ENCODE data around the gene GALNT14.

The GALNT14 gene

DNA sequence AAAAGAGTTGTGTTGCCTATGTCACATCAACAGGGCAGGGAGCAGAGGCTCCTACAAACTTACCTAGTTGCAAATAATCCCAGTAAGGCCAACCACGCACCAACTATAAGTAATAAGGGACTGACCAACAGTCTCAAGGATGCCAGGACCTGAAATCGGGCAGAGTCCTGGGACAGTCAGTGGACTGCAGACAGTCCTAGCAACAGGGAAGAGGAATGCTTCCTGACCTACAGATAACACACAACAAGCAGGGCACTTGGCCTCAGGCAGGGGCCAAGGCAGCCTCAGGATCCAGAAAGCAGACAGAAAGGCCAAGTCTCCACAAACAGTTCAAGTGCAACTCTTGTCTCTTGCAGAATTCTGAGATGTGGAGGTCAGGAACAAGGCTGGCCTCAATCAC lies 56.2 kb downstream of the GALNT14 start:
- TF ChIP-seq ZNF341 (tag by site-specific recombination; IDR thresholded peaks at IDR 0.05; ENCODE audit: low read depth) (no peak), ZNF548 (tag by site-specific recombination; IDR thresholded peaks at IDR 0.05) (no peak), SETDB1 (IDR thresholded peaks at IDR 0.05; ENCODE audit: insufficient read length, low read length) (no peak), ZNF571 (tag by site-specific recombination; IDR thresholded peaks at IDR 0.05) (no peak), ZNF184 (tag by site-specific recombination; IDR thresholded peaks at IDR 0.05) (no peak), KLF1 (tag by site-specific recombination; IDR thresholded peaks at IDR 0.05) (no peak), ZBTB8A (tag by site-specific recombination; IDR thresholded peaks at IDR 0.05) (no peak), ZNF514 (tag by site-specific recombination; IDR thresholded peaks at IDR 0.05) (no peak), ZNF404 (tag by site-specific recombination; IDR thresholded peaks at IDR 0.05) (no peak), YY2 (tag by site-specific recombination; IDR thresholded peaks at IDR 0.05) (no peak), ZNF530 (tag by site-specific recombination; IDR thresholded peaks at IDR 0.05; ENCODE audit: low read depth) (no peak), ZNF677 (tag by site-specific recombination; IDR thresholded peaks at IDR 0.05) (no peak), IKZF3 (tag by site-specific recombination; IDR thresholded peaks at IDR 0.05) (no peak)
- TF ChIP-seq, protein P1, sequence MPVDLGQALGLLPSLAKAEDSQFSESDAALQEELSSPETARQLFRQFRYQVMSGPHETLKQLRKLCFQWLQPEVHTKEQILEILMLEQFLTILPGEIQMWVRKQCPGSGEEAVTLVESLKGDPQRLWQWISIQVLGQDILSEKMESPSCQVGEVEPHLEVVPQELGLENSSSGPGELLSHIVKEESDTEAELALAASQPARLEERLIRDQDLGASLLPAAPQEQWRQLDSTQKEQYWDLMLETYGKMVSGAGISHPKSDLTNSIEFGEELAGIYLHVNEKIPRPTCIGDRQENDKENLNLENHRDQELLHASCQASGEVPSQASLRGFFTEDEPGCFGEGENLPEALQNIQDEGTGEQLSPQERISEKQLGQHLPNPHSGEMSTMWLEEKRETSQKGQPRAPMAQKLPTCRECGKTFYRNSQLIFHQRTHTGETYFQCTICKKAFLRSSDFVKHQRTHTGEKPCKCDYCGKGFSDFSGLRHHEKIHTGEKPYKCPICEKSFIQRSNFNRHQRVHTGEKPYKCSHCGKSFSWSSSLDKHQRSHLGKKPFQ (tag by site-specific recombination; IDR thresholded peaks at IDR 0.05) = no peak
- TF ChIP-seq, protein P2, sequence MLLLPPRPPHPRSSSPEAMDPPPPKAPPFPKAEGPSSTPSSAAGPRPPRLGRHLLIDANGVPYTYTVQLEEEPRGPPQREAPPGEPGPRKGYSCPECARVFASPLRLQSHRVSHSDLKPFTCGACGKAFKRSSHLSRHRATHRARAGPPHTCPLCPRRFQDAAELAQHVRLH (tag by site-specific recombination; IDR thresholded peaks at IDR 0.05) = no peak
- TF ChIP-seq, protein P3, sequence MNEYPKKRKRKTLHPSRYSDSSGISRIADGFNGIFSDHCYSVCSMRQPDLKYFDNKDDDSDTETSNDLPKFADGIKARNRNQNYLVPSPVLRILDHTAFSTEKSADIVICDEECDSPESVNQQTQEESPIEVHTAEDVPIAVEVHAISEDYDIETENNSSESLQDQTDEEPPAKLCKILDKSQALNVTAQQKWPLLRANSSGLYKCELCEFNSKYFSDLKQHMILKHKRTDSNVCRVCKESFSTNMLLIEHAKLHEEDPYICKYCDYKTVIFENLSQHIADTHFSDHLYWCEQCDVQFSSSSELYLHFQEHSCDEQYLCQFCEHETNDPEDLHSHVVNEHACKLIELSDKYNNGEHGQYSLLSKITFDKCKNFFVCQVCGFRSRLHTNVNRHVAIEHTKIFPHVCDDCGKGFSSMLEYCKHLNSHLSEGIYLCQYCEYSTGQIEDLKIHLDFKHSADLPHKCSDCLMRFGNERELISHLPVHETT (tag by site-specific recombination; IDR thresholded peaks at IDR 0.05) = no peak
- CTCF ChIA-PET = interaction anchor here (0.6 to 1.7 kb wide), 3 partner anchors 88 to 367 kb away, joined by 3 to 4 read pairs (median 4); no protein-coding TSS in a partner anchor
- no peak overlapping the region for H3K27ac ChIP-seq (ENCODE audit: extremely low read depth, low read depth, low read length)
- H3K4me1 ChIP-seq (ENCODE audit: control insufficient read depth, insufficient read depth, low read length) = peaks cover 5% of the 10 kb centered on the region; the same call in 1 of the 2 replicates
- no peak overlapping the region for H3K4me3 ChIP-seq (ENCODE audit: low read depth, low read length)
- POLR2A ChIA-PET = no interaction called here
- H3K36me3 ChIP-seq (ENCODE audit: control insufficient read depth in 2 of 2, insufficient read depth in 1 of 2, low read length in 2 of 2) = no peaks in the 10 kb centered on the region
- H3K9me3 ChIP-seq (ENCODE audit: control insufficient read depth, insufficient read depth, low read depth, low read length) = no peaks in the 10 kb centered on the region

DNA sequence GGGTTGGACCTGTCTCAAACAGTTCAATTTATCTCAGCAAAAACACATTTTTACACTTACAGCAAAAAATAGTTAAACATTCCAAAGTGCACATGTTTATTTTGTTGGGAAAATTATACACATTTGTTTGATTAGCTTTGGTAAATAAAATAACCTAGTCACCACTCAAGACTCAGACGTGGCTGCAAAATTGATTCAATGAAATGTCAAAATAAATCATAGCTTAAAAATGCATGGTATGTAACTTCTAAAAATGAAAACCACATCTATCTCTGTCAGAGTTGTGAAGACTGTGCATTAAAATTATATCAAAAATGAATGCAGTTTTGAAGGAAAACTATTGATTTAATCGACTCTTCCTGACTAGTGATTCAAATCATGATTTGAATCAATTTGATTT lies 56.7 kb downstream of the GALNT14 start:
- peaks cover 5% of the 10 kb centered on the region; the same call in 1 of the 2 replicates for H3K4me1 ChIP-seq (ENCODE audit: control insufficient read depth, insufficient read depth, low read length)
- H3K36me3 ChIP-seq (ENCODE audit: control insufficient read depth in 2 of 2, insufficient read depth in 1 of 2, low read length in 2 of 2) = no peaks in the 10 kb centered on the region
- H3K27ac ChIP-seq (ENCODE audit: extremely low read depth, low read depth, low read length) = no peak overlapping the region
- H3K9me3 ChIP-seq (ENCODE audit: control insufficient read depth, insufficient read depth, low read depth, low read length) = no peaks in the 10 kb centered on the region
- CTCF ChIA-PET = interaction anchor here (1.1 to 1.7 kb wide), 3 partner anchors 88 to 370 kb away, joined by 3 to 4 read pairs (median 4); no protein-coding TSS in a partner anchor
- H3K4me3 ChIP-seq (ENCODE audit: low read depth, low read length) = no peak overlapping the region
- POLR2A ChIA-PET = no interaction called here
- TF ChIP-seq ZFP3 (tag by site-specific recombination; IDR thresholded peaks at IDR 0.05; ENCODE audit: low read depth) (no peak), WT1 (tag by site-specific recombination; IDR thresholded peaks at IDR 0.05) (no peak), ZNF221 (tag by site-specific recombination; IDR thresholded peaks at IDR 0.05; ENCODE audit: borderline replicate concordance) (no peak), ZNF174 (tag by site-specific recombination; IDR thresholded peaks at IDR 0.05) (no peak), ZNF214 (tag by site-specific recombination; IDR thresholded peaks at IDR 0.05; ENCODE audit: borderline replicate concordance) (no peak), REPIN1 (tag by site-specific recombination; IDR thresholded peaks at IDR 0.05; ENCODE audit: low read depth) (no peak), HOXD13 (CRISPR knock-in tag; IDR thresholded peaks at IDR 0.05; ENCODE audit: borderline replicate concordance) (no peak), KLF7 (tag by site-specific recombination; IDR thresholded peaks at IDR 0.05; ENCODE audit: borderline replicate concordance) (no peak), ZNF473 (tag by site-specific recombination; IDR thresholded peaks at IDR 0.05) (no peak)
- TF ChIP-seq, protein P4, sequence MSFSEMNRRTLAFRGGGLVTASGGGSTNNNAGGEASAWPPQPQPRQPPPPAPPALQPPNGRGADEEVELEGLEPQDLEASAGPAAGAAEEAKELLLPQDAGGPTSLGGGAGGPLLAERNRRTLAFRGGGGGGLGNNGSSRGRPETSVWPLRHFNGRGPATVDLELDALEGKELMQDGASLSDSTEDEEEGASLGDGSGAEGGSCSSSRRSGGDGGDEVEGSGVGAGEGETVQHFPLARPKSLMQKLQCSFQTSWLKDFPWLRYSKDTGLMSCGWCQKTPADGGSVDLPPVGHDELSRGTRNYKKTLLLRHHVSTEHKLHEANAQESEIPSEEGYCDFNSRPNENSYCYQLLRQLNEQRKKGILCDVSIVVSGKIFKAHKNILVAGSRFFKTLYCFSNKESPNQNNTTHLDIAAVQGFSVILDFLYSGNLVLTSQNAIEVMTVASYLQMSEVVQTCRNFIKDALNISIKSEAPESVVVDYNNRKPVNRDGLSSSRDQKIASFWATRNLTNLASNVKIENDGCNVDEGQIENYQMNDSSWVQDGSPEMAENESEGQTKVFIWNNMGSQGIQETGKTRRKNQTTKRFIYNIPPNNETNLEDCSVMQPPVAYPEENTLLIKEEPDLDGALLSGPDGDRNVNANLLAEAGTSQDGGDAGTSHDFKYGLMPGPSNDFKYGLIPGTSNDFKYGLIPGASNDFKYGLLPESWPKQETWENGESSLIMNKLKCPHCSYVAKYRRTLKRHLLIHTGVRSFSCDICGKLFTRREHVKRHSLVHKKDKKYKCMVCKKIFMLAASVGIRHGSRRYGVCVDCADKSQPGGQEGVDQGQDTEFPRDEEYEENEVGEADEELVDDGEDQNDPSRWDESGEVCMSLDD (tag by site-specific recombination; IDR thresholded peaks at IDR 0.05) = no peak
- TF ChIP-seq, protein P5, sequence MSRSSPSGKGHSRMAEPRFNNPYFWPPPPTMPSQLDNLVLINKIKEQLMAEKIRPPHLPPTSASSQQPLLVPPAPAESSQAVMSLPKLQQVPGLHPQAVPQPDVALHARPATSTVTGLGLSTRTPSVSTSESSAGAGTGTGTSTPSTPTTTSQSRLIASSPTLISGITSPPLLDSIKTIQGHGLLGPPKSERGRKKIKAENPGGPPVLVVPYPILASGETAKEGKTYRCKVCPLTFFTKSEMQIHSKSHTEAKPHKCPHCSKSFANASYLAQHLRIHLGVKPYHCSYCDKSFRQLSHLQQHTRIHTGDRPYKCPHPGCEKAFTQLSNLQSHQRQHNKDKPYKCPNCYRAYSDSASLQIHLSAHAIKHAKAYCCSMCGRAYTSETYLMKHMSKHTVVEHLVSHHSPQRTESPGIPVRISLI (tag by site-specific recombination; IDR thresholded peaks at IDR 0.05) = no peak
- TF ChIP-seq, protein P6, sequence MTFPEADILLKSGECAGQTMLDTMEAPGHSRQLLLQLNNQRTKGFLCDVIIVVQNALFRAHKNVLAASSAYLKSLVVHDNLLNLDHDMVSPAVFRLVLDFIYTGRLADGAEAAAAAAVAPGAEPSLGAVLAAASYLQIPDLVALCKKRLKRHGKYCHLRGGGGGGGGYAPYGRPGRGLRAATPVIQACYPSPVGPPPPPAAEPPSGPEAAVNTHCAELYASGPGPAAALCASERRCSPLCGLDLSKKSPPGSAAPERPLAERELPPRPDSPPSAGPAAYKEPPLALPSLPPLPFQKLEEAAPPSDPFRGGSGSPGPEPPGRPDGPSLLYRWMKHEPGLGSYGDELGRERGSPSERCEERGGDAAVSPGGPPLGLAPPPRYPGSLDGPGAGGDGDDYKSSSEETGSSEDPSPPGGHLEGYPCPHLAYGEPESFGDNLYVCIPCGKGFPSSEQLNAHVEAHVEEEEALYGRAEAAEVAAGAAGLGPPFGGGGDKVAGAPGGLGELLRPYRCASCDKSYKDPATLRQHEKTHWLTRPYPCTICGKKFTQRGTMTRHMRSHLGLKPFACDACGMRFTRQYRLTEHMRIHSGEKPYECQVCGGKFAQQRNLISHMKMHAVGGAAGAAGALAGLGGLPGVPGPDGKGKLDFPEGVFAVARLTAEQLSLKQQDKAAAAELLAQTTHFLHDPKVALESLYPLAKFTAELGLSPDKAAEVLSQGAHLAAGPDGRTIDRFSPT (tag by site-specific recombination; IDR thresholded peaks at IDR 0.05) = no peak
